Spleen (tissue), 7 donors: ENCODE results near the gene RAB25.

Experiments used
- POLR2A ChIP-seq, 3 donors: fragments of 450-650 bp; IDR thresholded peaks; one replicate each; pipeline ENCODE4 v1.5.1; 2017; ENCODE audit warnings: antibody characterized with exemption in 3 of 3, mild to moderate bottlenecking in 1 of 3
- TF ChIP-seq, protein P1 (sequence below), 11 experiments: fragments of 200-600 bp in 7 of 11; fragments of 450-650 bp in 4 of 11; sonication (generic) in 4 of 11; IDR thresholded peaks in 8 of 11; conservative IDR thresholded peaks in 3 of 11; 1 replicate in 7 of 11; 2 replicates in 4 of 11; pipeline versions ENCODE4 v1.4.0 to v1.8.0; 2016 to 2021; ENCODE audit warnings: antibody characterized with exemption in 11 of 11, inconsistent platforms in 4 of 11, mild to moderate bottlenecking in 1 of 11
- donor health status: DM: no; HTN: no; CAD: no; lungs with moderate emphysema.
- donor health status: DM: no; HTN: no; CAD: no.
- donor health status: DM: no; HTN: no; CAD: no.

DNA sequence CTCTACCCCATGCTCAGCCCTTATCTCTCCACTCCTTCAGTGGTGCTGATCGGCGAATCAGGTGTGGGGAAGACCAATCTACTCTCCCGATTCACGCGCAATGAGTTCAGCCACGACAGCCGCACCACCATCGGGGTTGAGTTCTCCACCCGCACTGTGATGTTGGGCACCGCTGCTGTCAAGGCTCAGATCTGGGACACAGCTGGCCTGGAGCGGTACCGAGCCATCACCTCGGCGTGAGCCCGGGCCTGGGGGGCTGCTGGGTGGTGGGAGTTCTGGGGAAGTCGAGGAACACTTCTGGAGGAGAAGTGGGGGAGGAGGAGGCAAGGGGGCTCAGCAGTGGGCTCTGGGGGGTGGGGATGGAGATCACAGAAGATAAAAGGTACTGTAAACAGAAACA lies 4.9 kb downstream of the RAB25 start:
- TF ChIP-seq, protein P1, sequence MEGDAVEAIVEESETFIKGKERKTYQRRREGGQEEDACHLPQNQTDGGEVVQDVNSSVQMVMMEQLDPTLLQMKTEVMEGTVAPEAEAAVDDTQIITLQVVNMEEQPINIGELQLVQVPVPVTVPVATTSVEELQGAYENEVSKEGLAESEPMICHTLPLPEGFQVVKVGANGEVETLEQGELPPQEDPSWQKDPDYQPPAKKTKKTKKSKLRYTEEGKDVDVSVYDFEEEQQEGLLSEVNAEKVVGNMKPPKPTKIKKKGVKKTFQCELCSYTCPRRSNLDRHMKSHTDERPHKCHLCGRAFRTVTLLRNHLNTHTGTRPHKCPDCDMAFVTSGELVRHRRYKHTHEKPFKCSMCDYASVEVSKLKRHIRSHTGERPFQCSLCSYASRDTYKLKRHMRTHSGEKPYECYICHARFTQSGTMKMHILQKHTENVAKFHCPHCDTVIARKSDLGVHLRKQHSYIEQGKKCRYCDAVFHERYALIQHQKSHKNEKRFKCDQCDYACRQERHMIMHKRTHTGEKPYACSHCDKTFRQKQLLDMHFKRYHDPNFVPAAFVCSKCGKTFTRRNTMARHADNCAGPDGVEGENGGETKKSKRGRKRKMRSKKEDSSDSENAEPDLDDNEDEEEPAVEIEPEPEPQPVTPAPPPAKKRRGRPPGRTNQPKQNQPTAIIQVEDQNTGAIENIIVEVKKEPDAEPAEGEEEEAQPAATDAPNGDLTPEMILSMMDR (IDR thresholded peaks at IDR 0.05 in 8 of 11, conservative IDR thresholded peaks at IDR 0.05 in 3 of 11), result no peak
- no peak for TF ChIP-seq POLR2A (IDR thresholded peaks at IDR 0.05)
